CD4-positive, alpha-beta T cell (primary cell): ENCODE measurements around the gene ACSL4. TPM values are rescaled to one million over a fixed set of nuclear protein-coding genes. Genes with fewer than 3 reads are reported as not detected.

ENCODE experiments used
- ATAC-seq: fragments of 200-7000 bp; cut with Tn5 transposase; one replicate; pipeline ENCODE4 v1.10.0; 2022; ENCODE audit warnings: mild to moderate bottlenecking; ENCODE audit not compliant: poor library complexity
- CTCF ChIA-PET: fragments of 350-600 bp; sonication (Branson Sonifier 250); formaldehyde crosslinking; loops from one replicate; lab custom pipeline; 2021; ENCODE audit warnings: antibody characterized with exemption, inconsistent platforms; lab: Charles Lee
- POLR2A ChIA-PET: fragments of 350-600 bp; sonication (Branson Sonifier 250); formaldehyde crosslinking; loops from one replicate; lab custom pipeline; 2021; ENCODE audit warnings: antibody characterized with exemption, inconsistent platforms; lab: Charles Lee
- DNase-seq, 14 experiments: peaks; one replicate each; pipeline ENCODE4 v3.0.0-alpha.2; 2013 to 2020; ENCODE audit warnings: mixed read lengths in 2 of 14
- H3K27ac ChIP-seq, 2 donors: one replicate each; pipeline versions ENCODE4 v1.5.1 to v1.7.0; 2013; ENCODE audit warnings: low read length in 2 of 2, low read depth in 1 of 2, mild to moderate bottlenecking in 1 of 2
- H3K27me3 ChIP-seq, 2 experiments: 1 replicate in 1 of 2; 2 replicates in 1 of 2; pipeline versions ENCODE4 v1.6.1 to v1.7.0; 2013; ENCODE audit warnings: low read length in 2 of 2, control low read depth in 1 of 2, mild to moderate bottlenecking in 1 of 2, moderate library complexity in 1 of 2; ENCODE audit not compliant: insufficient read depth in 2 of 2, control insufficient read depth in 1 of 2
- H3K36me3 ChIP-seq: one replicate; pipeline ENCODE4 v1.6.1; 2013; ENCODE audit warnings: low read length, control low read depth; ENCODE audit not compliant: insufficient read depth
- H3K4me1 ChIP-seq: one replicate; pipeline ENCODE4 v1.6.1; 2013; ENCODE audit warnings: low read length, control low read depth; ENCODE audit not compliant: insufficient read depth
- H3K4me3 ChIP-seq: one replicate; pipeline ENCODE4 v1.5.1; 2013; ENCODE audit warnings: mild to moderate bottlenecking, low read length, moderate library complexity
- H3K9me3 ChIP-seq, 2 experiments: 1 replicate in 1 of 2; 2 replicates in 1 of 2; pipeline versions ENCODE4 v1.6.1 to v1.7.0; 2013; ENCODE audit warnings: low read length in 2 of 2, mild to moderate bottlenecking in 2 of 2, control low read depth in 1 of 2, moderate library complexity in 1 of 2; ENCODE audit not compliant: control insufficient read depth in 1 of 2, insufficient read depth in 1 of 2
- H3K27ac Mint-ChIP-seq: one replicate; pipeline ENCODE4 v1.8.0; 2020; ENCODE audit warnings: mixed read lengths
- H3K27me3 Mint-ChIP-seq: one replicate; pipeline ENCODE4 v1.8.0; 2021; ENCODE audit warnings: mixed read lengths
- H3K36me3 Mint-ChIP-seq: one replicate; pipeline ENCODE4 v1.8.0; 2021; ENCODE audit warnings: low read depth, mixed read lengths
- H3K4me1 Mint-ChIP-seq: one replicate; pipeline ENCODE4 v1.8.0; 2021; ENCODE audit warnings: low read depth, mixed read lengths
- H3K4me3 Mint-ChIP-seq: one replicate; pipeline ENCODE4 v1.8.0; 2020; ENCODE audit warnings: mild to moderate bottlenecking, mixed read lengths
- H3K9me3 Mint-ChIP-seq: one replicate; pipeline ENCODE4 v1.8.0; 2020; ENCODE audit warnings: mixed read lengths
- intact Hi-C, 2 experiments: fragments of 100-400 bp; cut with DNase I in 1 of 2; cut with micrococcal nuclease in 1 of 2; formaldehyde crosslinking; loops; one replicate each; pipeline versions ENCODE4 v1.15.1 to v1.9.0; 2023 to 2025; cut with DNase I, micrococcal nuclease
- total RNA-seq, 174 experiments: library from RNA in 2 of 174; stranded (reverse) in 2 of 174; gene quantifications; one replicate each; pipeline ENCODE4 v1.2.3 and lab custom pipeline; 2021 to 2026
- TF ChIP-seq, protein P1 (sequence below): fragments of 200-600 bp; IDR thresholded peaks from one replicate; pipeline ENCODE4 v1.8.0; 2022; ENCODE audit warnings: antibody characterized with exemption, mild to moderate bottlenecking

ACSL4 gene
- total RNA-seq, 2 experiments from 2014 or later: 11.1 to 14.5 TPM

DNA sequence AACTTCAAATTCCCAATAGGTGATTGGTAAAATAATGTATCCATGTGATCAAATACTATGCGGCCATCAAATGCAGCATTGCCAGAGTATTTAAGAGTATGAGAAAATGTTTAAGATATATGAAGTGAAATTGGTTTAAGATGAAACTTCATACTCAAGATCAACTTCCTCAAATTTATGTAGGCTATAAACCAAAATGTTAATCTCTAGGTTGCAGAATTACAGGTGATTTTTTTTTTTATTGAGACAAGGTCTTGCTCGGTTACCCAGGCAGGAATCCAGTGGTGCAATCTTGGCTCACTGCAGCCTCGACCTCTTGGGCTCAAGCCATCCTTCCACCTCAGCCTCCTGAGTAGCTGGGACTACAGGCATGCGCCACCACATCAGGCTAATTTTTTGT, 25.3 kb downstream of the ACSL4 start:
- Histone ChIP-seq H3K27ac (no peak overlapping the region), H3K27me3 (no peaks in the 10 kb centered on the region), H3K9me3 (no peaks in the 10 kb centered on the region), H3K4me1 (peaks cover 9% of the 10 kb centered on the region), H3K36me3 (no peaks in the 10 kb centered on the region), H3K4me3 (no peak overlapping the region)
- DNase-seq: no peak
- ChIA-PET CTCF (no interaction called here), POLR2A (no interaction called here)
- H3K4me3 Mint-ChIP-seq: no peak overlapping the region
- peaks cover under 1% of the 10 kb centered on the region for H3K36me3 Mint-ChIP-seq
- intact Hi-C loops: no loop called here
- H3K27ac Mint-ChIP-seq: no peak overlapping the region
- TF ChIP-seq, protein P1, sequence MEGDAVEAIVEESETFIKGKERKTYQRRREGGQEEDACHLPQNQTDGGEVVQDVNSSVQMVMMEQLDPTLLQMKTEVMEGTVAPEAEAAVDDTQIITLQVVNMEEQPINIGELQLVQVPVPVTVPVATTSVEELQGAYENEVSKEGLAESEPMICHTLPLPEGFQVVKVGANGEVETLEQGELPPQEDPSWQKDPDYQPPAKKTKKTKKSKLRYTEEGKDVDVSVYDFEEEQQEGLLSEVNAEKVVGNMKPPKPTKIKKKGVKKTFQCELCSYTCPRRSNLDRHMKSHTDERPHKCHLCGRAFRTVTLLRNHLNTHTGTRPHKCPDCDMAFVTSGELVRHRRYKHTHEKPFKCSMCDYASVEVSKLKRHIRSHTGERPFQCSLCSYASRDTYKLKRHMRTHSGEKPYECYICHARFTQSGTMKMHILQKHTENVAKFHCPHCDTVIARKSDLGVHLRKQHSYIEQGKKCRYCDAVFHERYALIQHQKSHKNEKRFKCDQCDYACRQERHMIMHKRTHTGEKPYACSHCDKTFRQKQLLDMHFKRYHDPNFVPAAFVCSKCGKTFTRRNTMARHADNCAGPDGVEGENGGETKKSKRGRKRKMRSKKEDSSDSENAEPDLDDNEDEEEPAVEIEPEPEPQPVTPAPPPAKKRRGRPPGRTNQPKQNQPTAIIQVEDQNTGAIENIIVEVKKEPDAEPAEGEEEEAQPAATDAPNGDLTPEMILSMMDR: no peak
- H3K27me3 Mint-ChIP-seq: no peaks in the 10 kb centered on the region
- peaks cover 53% of the 10 kb centered on the region for H3K4me1 Mint-ChIP-seq
- ATAC-seq: no peak
- no peaks in the 10 kb centered on the region for H3K9me3 Mint-ChIP-seq

DNA sequence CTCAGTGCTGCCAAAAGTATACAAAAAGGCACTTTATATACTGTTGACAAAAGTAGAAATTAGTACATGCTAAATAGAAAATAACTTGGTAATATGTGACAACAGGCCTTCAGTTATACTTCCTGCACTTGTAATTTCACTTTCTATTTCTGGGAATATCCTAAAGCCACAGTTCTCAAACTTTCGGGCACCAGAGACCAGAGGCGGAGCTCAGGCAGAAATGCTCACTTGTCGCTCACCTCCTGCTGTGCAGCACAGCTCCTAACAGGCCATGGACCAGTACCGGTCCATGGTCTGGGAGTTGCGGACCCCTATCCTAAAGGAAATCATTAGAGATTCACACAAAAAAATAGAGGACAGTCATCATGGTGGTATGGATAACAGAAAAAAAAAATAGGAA, 25.7 kb downstream of the ACSL4 start:
- ChIA-PET POLR2A (no interaction called here), CTCF (no interaction called here)
- Mint-ChIP-seq H3K27me3 (no peaks in the 10 kb centered on the region), H3K4me3 (peak overlapping the region; percentile 11), H3K4me1 (peaks cover 56% of the 10 kb centered on the region), H3K36me3 (peaks cover 1% of the 10 kb centered on the region), H3K9me3 (no peaks in the 10 kb centered on the region), H3K27ac (no peak overlapping the region)
- ATAC-seq (no peak), DNase-seq (peak in 2 of 14 experiments; percentile 9 to 34)
- TF ChIP-seq, protein P1: no peak
- Histone ChIP-seq H3K4me1 (peaks cover 9% of the 10 kb centered on the region), H3K4me3 (peak overlapping the region; percentile 5), H3K36me3 (no peaks in the 10 kb centered on the region), H3K9me3 (no peaks in the 10 kb centered on the region), H3K27me3 (no peaks in the 10 kb centered on the region), H3K27ac (no peak overlapping the region)
- intact Hi-C loops: no loop called here

DNA sequence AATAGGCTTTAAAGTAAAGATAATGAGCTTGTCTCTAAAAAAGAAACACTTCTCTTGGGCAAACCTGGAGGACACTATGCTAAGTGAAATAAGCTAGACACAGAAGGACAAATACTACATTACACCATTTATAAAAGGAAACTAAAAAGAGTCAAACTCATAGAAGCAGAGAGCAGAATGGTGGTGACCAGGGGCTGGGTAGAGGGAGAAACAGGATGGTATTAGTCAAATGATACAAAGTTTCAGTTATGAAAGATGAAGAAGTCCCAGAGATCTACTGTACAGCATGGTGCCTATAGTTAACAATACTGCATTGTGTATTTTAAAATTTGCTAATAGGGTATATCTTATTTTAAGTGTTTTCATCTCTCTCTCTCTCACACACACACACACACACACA, 28.5 kb downstream of the ACSL4 start:
- H3K27me3 ChIP-seq: no peaks in the 10 kb centered on the region
- DNase-seq: no peak
- H3K9me3 Mint-ChIP-seq: no peaks in the 10 kb centered on the region
- no peak overlapping the region for H3K4me3 Mint-ChIP-seq
- H3K4me1 Mint-ChIP-seq: peaks cover 49% of the 10 kb centered on the region
- peaks cover 4% of the 10 kb centered on the region for H3K36me3 Mint-ChIP-seq
- H3K9me3 ChIP-seq: no peaks in the 10 kb centered on the region
- no peak overlapping the region for H3K27ac Mint-ChIP-seq
- peaks cover 4% of the 10 kb centered on the region for H3K4me1 ChIP-seq
- CTCF ChIA-PET: interaction anchor here (1.0 to 1.2 kb wide), 2 partner anchors 8 to 152 kb away, joined by 4 read pairs; no protein-coding TSS in a partner anchor
- intact Hi-C loops: no loop called here
- no peak overlapping the region for H3K27ac ChIP-seq
- H3K4me3 ChIP-seq: no peak overlapping the region
- ATAC-seq: no peak
- H3K36me3 ChIP-seq: no peaks in the 10 kb centered on the region
- POLR2A ChIA-PET: no interaction called here
- TF ChIP-seq, protein P1: no peak
- H3K27me3 Mint-ChIP-seq: no peaks in the 10 kb centered on the region
